AG04449 (cell line): Measurements from ENCODE around the gene SWT1.

Experiments used
- CTCF ChIA-PET: fragments of 350-600 bp; formaldehyde crosslinking; extraction: SDS; loops from one replicate; lab custom pipeline; 2021; ENCODE audit warnings: antibody characterized with exemption; lab: Yijun Ruan, JAX
- POLR2A ChIA-PET: fragments of 400-600, 350-600 bp; formaldehyde crosslinking; extraction: SDS; loops from one replicate; lab custom pipeline; 2020; ENCODE audit warnings: antibody characterized with exemption, inconsistent platforms; lab: Yijun Ruan, JAX
- DNase-seq: peaks from one replicate; pipeline ENCODE4 v3.0.0-alpha.2; 2010; ENCODE audit warnings: low read depth, low spot score
- H3K4me3 ChIP-seq: 2 replicates; pipeline ENCODE4 v1.5.1; 2011; ENCODE audit warnings: low read depth, mild to moderate bottlenecking, control low read depth, low read length
- TF ChIP-seq, protein P1 (sequence below): IDR thresholded peaks from one replicate; pipeline ENCODE4 v1.5.1; 2011; ENCODE audit warnings: mild to moderate bottlenecking, moderate library complexity, low read length, control low read depth, inconsistent platforms; ENCODE audit not compliant: insufficient read depth; ENCODE audit errors: missing control alignments

The SWT1 gene

DNA sequence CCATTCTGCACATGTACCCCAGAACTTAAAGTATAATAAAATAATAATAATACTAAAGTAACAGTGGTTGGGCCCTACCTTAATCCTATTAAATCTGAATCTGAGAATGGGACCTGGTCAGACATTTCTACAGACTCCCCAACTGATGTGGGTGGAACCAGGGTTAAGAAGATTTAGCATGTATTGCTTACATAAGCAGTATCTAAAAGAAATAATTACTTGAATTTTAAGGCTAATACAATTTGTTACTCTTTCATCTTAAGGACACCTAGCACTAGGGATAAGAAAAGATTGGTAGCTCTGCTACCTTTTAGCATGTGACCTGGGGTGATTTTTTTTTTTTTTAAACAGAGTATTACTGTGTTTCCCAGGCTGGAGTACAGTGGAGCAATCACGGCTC, 80.7 kb downstream of the SWT1 start:
- DNase-seq, result no peak
- CTCF ChIA-PET, result interaction anchor here (0.7 to 4.1 kb wide), 16 partner anchors 9 to 483 kb away, joined by 3 to 49 read pairs (median 4); no protein-coding TSS in a partner anchor
- H3K4me3 ChIP-seq, result no peak overlapping the region
- POLR2A ChIA-PET, result no interaction called here
- TF ChIP-seq, protein P1, sequence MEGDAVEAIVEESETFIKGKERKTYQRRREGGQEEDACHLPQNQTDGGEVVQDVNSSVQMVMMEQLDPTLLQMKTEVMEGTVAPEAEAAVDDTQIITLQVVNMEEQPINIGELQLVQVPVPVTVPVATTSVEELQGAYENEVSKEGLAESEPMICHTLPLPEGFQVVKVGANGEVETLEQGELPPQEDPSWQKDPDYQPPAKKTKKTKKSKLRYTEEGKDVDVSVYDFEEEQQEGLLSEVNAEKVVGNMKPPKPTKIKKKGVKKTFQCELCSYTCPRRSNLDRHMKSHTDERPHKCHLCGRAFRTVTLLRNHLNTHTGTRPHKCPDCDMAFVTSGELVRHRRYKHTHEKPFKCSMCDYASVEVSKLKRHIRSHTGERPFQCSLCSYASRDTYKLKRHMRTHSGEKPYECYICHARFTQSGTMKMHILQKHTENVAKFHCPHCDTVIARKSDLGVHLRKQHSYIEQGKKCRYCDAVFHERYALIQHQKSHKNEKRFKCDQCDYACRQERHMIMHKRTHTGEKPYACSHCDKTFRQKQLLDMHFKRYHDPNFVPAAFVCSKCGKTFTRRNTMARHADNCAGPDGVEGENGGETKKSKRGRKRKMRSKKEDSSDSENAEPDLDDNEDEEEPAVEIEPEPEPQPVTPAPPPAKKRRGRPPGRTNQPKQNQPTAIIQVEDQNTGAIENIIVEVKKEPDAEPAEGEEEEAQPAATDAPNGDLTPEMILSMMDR, result no peak

DNA sequence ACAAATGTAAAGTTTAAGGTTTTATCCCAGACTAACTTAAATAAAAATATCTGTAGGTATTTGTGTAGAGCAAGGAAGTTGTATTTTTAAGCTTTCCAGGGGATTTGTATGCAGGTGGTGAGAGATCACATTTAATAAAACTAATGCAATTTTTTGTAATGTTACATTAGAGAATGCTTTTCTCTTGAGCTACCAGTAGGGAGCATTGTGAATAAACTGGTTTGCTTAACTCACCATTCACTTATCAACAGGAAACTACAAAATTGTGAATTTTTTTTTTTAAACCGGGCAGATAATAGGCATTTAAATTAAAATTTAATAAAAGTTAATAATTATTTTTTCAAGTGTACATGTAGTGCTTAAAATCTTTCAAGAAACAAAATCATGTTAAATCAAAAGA, 81.5 kb downstream of the SWT1 start:
- no peak for DNase-seq

DNA sequence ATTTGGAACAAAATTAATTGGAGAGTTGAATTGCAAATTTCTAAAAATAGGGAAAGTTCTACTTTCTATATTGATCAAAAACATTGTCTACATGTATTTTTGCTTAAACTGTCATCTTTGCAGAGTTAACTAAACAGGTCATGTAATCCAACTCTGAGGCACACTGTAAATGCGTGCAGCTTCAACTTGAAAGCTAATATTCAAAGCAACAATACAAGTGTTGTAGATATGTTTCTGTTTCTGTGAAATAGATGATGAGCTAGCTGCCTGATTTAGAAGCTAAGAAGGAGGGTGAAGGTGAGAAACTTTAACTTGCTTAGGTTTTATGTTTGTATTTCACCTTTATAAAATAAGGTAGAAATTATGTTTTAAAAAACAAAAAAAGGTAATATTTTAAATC, 82.9 kb downstream of the SWT1 start:
- ChIA-PET CTCF (interaction anchor here (1.0 to 4.1 kb wide), 7 partner anchors 8 to 455 kb away, joined by 3 to 49 read pairs (median 4); no protein-coding TSS in a partner anchor), POLR2A (no interaction called here)
- no peak for DNase-seq
- H3K4me3 ChIP-seq, result no peak overlapping the region
- TF ChIP-seq, protein P1, result no peak

More for the DNA sequence above, 81.5 kb downstream of the SWT1 start:
- H3K4me3 ChIP-seq, result no peak overlapping the region
- ChIA-PET CTCF (interaction anchor here (0.7 to 4.1 kb wide), 28 partner anchors 9 to 482 kb away, joined by 3 to 49 read pairs (median 4); no protein-coding TSS in a partner anchor), POLR2A (no interaction called here)
- TF ChIP-seq, protein P1, result peak; percentile 26

DNA sequence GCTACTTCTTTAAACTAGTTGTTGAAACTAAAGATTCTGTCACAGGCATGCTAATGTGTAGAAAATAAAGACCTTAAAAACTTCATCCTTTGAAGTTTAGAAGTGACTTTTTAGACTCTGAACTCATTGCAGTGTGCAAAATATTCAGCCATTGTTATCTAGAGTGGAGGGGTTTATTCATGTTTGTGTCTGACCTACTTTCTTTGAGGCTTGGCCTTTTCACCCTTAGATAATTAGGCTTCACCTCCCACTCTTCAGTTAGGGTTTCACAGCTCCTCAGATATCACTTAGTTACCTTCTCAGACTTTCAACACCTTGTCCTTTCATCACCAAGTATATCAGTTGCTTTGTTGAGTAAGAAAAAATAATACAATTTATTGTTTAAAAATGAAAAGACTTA, 84.2 kb downstream of the SWT1 start:
- DNase-seq, result no peak
- no peak overlapping the region for H3K4me3 ChIP-seq
- ChIA-PET POLR2A (no interaction called here), CTCF (interaction anchor here (3.9 to 4.1 kb wide), 2 partner anchors 429 to 440 kb away, joined by 26 to 49 read pairs; no protein-coding TSS in a partner anchor)
- TF ChIP-seq, protein P1, result no peak

DNA sequence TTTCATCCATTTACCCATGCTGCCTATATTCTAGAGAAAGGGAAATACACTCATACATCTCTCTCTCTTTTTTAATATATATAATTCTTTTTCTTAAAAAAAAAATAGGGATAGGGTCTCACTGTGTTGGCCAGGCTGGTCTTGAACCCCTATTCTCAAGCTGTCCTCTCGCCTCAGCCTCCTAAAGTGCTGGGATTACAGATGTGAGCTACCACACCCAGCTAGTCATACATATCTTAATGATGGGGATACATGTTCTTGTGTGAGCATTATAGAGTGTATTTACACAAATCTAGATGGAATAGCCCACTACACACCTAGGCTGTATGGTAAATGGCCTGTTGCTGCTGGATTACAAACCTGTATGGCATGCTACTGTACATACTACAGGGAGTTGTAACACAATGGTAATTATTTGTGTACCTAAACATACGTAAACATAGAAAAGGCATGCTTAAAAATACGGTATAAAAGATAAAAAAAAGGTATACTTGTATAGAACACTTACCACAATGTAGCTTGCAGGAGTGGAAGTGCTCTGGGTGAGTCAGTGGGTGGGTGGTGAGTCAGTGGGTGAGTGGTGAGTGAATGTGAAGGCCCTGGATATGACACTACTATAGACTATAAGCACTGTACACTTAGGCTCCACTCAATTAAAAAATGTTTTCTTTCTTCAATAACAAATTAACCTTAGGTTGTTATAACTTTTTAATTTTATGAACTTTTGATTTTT, 87.2 kb downstream of the SWT1 start:
- CTCF ChIA-PET, result interaction anchor here (0.8 to 2.3 kb wide), 4 partner anchors 28 to 437 kb away, joined by 3 to 12 read pairs (median 5); no protein-coding TSS in a partner anchor
- TF ChIP-seq, protein P1, result no peak
- POLR2A ChIA-PET, result no interaction called here
- no peak overlapping the region for H3K4me3 ChIP-seq
- peak; percentile 34 for DNase-seq

DNA sequence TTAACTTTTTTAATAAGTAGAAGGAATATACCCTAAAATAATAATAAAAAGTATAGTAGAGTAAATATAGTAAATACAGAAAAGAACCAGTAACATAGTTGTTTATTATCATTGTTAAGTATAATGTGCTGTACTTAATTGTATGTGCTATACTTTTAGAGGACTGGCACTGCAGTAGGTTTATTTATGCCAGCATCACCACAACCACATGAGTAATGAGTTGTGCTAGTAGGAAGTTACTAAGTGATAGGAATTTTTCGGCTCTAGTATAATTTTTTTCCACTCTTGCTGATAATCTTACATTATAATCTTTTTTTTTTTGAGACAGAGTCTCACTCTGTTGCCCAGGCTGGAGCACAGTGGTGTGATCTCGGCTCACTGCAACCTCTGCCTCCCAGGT, 88.5 kb downstream of the SWT1 start:
- H3K4me3 ChIP-seq, result no peak overlapping the region
- CTCF ChIA-PET, result interaction anchor here (1.3 kb wide), 1 partner anchor 435 kb away, joined by 4 read pairs; no protein-coding TSS in a partner anchor
- TF ChIP-seq, protein P1, result no peak
- DNase-seq, result no peak
- POLR2A ChIA-PET, result no interaction called here
